HG02973 (cell line): Measurements from ENCODE around the gene PPP4R2.
"Not testable (repeated sequence)": the region's sequence is repeated elsewhere in the genome, so short reads cannot be mapped to it uniquely, and the experiment has no call there.

Experiments used
- ATAC-seq: cut with Tn5 transposase; IDR thresholded peaks from one replicate; pipeline ENCODE4 v1.9.1; 2021; ENCODE audit warnings: moderate library complexity; ENCODE audit not compliant: unreplicated experiment

PPP4R2 gene

DNA sequence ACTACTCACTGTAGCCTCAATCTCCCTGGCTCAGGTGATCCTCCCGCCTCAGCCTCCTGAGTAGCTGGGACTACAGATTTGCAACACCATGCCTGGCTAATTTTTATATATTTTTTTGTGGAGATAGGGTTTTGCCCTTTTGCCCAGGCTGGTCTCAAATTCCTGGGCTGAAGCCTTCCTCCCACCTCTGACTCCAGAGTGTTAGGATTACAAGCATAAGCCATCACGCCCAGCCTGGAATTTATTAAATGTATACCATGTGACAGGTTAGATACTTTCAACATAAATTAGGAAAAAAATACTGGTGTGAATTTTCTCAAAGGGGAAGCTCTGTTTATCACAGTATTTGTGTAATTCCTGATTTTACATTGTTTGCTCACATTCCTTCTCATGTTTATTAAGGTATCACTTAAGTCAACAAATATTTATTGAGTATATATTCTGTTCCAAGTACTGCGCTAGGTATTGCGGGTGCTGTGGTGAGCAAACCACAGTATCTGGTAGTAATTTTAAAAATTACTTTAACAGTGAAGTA is 24.8 kb downstream of the PPP4R2 start:
- ATAC-seq, result no peak

DNA sequence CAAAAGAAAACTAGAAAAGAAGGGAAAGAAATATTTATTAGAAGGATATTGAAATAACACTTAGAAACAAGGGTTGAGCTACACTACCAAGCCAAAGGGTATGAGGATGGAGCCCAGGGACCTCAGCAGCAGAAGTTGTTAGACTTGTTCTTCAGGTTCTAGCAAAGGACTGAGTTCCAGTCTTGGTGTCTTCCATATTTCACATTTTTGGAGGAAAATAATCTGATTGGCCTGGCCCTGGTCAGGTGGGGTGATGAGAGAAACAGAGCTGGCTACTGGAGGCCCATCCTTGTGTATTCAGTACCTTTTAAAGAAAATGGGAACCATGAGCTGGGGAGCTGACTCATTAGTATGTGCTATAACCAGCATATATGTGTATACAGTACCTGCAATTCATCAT is 28.2 kb downstream of the PPP4R2 start:
- no peak for ATAC-seq

DNA sequence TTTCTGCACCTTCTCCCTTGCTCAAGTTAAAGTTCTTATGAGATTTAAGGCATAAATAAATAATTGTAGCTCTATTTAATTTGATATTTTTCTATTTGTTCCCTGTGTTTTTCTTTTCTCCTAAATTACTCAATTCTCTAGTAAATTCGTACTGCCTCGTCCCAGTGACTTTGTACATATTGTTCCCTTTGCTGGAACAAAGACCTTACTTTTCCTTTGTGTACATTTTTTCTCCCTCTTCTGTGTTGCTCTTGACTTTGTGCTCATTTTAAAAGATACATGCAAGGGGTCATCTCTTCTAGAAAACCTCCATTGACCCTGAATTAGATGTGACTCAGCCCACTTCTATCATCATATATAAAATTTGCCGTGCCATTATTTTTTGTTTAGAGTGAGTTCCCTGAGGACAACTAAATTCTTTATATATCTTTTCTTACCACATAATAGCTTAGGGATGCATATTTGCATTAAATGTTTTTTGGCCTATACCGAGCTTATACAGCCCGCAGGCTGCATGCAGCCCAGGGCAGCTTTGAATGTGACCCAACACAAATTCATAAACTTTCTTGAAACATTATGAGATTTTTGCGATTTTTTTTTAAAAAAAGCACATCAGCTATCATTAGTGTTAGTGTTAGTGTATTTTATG is 29.6 kb downstream of the PPP4R2 start:
- no peak for ATAC-seq

DNA sequence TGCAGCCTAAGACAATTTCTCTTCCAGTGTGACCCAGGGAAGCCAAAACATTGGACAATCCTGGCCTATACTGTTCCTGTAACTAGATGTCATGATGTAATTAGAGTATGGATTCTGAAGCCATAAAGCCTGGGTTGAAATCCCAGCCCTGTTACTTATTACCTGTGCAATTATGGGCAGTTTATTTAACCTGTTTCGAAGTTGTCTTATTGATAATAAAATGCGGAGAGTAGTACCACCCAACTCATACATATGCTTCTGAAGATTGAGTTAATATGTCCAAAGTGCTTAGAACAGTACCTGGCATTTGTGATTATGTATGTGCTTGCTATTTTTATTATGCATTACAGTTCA is 30.1 kb downstream of the PPP4R2 start:
- no peak for ATAC-seq

DNA sequence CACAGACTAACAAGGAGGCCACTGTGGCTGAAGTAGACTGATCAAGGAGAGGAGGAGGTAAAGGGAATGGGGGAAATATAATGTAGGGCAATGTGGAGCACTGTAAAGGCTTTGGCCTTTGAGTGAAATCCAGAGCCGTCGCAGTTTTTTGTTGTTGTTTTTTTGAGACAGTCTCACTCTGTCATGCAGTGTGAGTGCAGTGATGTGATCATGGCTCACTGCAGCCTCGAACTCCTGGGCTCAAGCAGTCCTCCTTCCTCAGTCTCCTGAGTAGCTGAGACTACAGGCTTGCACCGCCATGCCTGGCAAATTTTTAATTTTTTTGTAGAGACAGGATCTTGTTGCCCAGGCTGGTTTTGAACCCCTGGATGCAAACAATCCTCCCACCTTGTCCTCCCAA is 32.2 kb downstream of the PPP4R2 start:
- no peak for ATAC-seq

DNA sequence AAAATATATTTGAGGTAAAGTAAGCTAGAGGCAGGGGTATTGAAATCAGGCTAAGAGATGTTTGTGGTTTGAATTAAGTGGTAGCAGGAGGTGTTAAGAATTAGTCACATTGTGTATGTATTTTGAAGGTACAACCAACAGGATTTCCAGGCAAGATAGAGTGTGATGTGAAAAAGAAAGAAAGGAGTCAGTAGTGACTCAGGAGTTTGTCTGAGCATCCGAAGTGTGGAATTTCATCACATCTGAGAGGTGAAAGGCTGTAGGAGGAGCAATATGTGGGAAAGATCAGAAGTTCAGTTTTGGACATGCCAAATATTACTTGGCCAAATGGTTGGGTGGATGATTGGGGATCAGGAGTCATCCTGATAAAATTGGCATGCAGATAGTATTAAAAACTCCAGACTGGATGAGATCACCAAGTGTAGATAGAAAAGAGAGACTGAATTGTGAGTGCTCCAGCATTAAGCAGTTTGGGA is 32.7 kb downstream of the PPP4R2 start:
- no peak for ATAC-seq

DNA sequence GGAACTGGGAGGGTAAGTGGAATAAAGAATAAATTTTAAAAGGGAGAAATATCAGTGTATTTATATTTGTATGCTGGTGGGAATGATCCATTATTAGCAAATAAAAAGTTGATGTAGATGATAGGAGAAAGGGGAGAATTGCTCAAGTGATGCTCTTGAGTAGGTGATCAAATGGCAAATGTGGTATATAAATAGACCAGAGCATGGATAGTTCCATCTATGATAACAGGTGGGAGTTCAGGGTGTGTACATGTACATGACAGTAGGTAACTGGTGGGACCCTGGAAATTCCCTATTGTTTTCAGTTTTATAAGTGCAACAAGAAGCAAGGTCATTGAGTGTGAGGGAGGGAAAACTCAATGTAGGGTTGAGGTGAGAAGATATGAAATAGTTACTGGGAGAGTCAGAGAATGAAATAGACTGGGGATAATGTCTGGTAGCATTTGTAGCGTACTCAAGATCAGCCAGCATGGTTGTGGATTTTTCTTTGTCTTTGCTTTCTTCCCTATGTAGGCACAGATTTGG is 33.5 kb downstream of the PPP4R2 start:
- ATAC-seq, result no peak

DNA sequence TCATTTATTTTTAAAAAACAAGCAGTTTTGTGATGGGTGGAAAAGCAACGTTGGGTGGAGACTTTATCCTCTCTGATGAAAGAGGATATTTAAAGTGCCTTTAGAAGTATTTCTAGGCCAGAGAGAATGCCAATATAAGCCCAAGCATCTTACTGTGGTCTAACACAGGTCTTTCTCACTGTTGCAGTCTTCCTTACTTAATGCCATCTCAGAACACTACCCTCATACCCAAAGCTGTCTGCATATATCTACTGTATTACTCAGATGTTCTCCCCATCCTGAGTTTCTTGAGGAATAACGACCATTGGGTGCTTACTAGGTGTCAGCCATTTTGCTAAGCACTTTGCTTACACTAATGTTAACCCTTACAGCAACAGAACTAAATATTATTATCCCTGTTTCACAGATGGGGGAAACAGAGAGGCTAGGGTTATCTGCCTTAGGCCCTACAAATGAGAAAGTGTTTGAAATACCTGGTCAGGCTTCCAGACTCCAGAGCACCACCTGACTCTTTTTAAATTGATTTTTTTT is 35.0 kb downstream of the PPP4R2 start:
- no peak for ATAC-seq

DNA sequence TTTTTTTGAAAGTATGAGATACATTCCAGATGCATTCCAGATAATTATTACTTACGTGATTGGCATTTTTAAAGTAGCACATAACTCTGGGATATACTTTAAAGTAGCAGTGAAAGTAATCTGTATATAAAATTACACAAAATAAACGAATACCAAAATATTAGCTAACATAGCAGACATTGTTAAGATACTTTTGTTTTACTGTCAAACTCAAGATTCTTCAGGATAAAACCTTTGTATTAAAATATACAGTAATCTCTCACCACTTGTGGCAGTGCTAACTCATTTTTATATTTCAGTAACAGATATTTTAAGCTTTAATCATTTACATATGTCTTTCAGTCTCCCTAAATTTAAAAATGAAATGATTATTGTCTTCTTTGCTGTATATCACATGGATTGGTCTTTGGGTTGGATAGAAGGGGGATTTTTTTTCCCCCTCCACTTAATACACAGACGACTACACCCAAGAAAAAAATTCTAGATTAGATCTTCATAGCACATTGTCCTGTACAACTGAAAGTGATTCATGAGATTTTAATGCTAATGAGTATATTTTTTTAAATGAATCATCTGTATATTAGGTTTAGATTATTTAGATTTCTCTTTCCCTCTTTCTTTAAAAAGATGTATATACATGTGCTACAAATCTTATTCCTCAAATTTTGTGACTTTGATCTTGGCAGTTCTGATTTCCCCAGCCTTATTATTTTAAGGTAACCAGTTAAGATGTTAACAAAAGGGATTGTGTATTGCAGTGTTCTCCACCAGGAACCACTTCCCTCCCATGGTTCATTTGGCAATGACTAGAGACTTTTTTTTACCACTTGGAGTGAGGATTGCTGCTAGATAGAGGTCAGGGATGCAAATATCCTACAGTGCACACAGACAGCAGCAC is 40.3 kb downstream of the PPP4R2 start:
- no peak for ATAC-seq

DNA sequence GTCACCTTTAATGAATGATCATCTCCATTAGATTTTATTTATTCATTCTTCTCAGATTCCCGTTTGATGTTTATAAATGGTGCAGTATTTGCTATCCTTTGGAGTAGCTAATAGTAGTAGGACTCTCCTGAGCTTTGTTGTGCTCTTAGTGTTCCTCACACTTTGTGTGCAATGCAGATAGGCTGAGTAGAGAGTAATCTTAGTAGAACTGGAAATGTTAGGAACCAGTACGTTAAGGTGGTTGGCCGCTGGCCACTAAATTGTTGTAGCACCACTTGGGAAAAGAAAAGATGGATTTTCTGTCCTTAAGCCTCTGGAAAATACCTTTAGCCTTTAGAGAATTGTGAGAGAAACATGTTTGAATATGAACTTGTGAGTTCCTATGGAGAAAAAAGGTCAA is 44.9 kb downstream of the PPP4R2 start:
- ATAC-seq, result no peak

DNA sequence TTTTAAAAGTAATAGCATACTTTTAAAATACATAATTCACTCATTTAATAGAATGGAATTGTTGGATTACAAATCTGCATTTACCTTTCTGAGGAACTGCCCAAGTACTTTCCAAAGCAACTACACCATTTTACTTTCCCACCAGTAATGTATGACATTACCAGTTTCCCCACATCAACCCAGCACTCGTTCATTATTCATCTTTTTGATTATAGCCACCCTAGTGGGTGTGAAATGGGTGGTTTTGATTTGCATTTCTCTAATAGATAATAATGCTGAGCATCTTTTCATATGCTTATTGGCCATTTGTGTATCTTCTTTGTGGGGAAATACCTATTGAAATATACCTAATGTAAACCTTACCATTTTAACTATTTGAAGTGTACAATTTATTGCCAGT is 46.8 kb downstream of the PPP4R2 start:
- ATAC-seq, result no peak

DNA sequence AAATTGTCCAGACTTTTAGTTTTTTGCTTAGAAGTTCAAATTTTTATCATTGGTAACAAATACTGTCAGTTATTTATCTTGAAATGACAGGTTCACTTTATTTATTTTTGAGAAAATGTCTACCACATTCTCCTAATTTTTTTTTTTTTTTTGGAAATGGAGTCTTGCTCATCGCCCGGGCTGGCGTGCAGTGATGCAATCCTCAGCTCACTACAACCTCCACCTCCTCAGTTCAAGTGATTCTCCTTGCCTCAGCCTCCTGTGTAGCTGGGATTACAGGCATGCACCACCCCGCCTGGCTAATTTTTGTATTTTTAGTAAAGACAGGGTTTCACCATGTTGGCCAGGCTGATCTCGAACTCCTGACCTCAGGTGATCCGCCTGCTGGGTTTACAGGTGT is 48.8 kb downstream of the PPP4R2 start:
- ATAC-seq, result no peak

DNA sequence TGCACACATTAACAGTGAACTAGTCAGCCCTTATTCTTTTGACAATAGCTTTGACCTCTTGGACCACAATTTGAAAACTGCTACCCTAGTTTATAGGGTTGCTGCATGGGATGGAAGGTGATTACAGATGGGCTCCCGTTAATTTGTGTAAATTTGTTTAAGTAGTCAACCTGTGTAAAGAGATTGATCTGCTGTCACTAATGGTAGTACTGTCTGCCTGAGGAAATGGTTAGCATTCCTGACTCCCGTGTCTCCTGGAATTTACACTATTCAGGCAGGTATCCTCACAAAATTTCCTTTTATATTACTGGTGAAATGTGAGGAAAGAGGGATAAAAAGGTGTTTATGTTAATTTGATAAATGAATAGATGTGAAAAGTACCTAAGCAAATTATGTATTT is 49.6 kb downstream of the PPP4R2 start:
- no peak for ATAC-seq

DNA sequence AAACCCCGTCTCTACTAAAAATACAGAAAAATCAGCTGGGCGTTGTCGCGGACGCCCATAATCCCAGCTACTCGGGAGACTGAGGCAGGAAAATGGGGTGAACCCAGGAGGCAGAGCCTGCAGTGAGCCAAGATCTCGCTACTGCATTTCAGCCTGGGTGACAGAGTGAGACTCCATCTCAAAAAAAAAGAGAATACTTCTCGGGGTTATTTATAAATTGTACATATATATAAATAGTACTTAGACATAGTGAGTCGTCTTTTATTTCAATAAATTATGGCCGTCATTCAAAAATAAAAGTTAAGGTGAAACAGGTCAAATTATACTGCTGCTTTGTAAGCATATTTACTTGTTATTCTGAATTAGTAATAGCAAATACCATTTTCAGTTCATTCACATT is 52.7 kb downstream of the PPP4R2 start:
- ATAC-seq, result no peak

DNA sequence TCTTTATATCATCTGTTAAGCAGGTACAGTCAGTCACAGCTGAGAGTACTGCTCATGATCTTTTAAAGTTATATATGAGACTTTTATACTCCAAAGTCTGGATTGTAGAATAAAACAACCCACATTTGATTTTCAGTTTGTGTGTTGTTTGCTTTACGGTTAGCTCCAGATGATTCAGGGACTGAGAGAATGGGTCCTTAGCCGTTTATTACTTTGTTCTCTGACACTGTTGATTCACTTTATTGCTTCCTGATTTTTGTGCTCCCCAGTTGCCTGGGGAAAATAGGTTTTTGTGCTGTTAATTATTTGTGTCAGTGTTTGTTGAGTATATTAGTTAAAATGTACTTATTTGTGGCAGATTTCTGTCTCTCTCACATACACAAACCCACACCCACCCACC is 56.2 kb downstream of the PPP4R2 start:
- ATAC-seq, result no peak

DNA sequence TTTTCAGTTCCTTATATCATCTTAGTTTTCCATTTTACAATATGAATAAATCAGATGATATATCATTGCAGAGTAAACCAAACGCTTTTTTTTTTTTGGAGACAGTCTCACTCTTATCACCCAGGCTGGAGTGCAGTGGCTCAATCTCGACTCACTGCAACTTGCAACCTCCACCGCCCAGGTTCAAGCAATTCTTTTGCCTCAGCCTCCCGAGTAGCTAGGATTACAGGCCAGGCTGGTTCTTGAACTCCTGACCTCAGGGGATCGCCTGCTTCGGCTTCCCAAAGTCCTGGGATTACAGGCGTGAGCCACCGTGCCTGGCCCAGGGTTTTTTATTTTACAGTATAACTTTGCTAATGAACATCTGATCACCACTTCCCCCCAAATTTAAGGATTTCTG is 59.0 kb downstream of the PPP4R2 start:
- ATAC-seq, result no peak

DNA sequence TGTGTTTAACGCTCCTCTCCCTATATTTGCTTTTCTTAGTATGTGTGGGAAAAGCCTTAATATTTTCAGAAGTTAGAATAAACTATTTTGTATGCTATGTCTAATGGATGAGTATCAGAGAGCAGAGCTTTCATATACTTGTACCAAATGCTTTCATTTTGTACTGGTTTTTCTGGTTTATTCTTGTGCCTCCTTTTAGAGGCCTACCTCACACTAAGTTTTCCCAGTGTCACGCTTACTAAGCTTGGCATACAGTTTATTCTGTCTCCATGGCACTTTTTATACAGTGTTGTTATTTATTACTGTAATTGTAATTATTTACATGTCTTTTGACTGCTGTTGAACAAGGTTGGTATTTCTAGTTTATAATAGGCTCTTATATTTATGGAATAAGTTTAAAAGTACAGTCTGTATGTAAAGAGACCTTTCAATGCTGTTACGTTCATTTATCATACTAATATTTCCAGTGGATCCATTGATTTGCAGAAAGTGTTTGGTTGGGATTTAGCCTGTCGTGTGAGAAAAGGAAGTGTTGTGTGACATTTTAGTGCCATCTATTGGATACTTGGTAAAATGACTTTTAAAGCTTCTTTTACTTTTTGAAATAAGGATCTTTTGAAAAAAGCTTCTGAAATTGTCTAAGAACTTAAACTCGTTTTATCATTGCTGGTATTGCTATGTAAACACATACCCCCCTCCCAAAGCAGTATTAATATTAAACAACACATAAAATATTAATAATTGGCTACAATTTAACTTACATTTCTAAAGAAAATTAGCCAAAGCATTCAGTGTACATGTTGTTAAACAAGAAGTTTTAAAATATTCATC is 59.6 kb downstream of the PPP4R2 start:
- ATAC-seq, result no peak

DNA sequence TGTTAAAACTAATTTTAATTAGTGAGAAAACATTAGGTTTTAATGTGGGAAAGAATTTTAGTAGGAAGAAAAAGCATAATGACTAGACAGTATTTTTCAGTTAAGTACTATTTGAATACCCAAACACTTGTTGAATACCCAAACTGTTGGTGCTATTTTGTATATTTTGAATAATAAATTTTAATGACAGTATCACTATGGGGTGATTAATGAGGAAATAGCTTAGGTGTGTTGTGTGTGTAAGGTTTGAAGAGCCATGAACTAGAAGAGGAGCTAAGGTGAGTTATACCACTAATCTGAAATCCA is 60.2 kb downstream of the PPP4R2 start:
- no peak for ATAC-seq

DNA sequence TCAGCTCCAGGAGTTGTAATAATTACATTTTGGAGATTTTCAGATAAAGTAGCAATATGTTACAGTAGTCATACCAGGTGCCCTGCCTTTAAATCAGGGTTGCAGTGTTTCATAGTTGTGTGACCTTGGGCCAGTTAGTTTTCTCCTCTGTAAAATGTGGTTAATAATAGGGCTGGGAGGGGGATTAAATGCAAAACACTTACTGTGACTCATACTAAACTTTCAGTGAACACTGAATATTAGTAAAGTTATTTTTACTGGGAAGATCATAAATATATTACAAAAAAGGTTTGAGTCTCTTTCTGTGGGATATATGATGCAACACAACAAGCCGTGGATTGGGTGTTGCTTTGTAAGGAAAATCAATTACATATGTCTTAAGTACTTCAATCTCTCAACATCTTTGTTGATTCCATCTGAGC is 63.7 kb downstream of the PPP4R2 start:
- no peak for ATAC-seq

DNA sequence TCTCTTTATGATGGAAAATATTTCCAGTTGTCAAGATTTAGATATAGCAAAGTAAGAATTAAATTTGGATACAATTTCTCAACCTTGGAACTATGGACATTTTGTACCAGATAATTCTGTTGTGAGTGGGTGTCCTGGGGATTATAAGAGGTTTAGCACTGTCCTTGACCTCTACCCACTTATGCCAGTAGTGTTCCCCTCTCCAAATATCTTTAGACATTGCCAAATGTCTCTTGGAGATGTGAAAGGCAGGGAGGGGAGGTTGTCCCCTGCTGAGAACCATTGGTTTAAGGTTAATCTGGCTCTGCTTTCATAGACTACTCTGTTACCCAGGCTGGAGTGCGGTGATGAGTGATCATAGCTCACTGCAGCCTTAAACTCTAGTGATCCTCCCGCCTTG is 64.8 kb downstream of the PPP4R2 start, which contains the start of gene EBLN2:
Gene EBLN2 (plus strand): TSS at position 244 of the 400 bp plus-strand sequence. CDS start 423 bp downstream, outside the sequence.
- ATAC-seq, result no peak

DNA sequence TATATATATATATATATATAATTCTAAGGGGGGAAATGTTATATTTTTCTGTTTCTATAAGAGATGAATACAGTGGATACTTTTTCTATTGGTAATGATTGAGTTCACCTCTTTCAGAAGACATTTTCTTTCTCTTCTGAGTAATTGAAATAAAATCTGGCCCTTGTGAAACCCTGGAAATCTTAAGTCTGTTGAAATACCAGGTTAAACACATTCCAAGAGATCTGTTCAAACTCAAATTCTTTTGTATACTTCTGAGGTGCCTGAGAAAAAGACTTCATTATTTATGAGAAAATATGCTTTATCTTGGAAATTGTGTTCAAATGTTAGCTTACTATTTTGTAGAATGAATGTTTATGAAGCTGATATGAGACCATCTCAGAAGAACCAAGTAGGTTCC is 69.6 kb downstream of the PPP4R2 start:
- not testable (repeated sequence) for ATAC-seq
